ENCODE data around the gene PIP5K1B.

The PIP5K1B gene

GRCh38 chr9:68953771-68954170 is 248.7 kb downstream of the PIP5K1B start:
- no peak for TF ChIP-seq CTCF (conservative IDR thresholded peaks at IDR 0.05; ENCODE audit: low read length)
- H3K4me3 ChIP-seq (ENCODE audit: low read length), result no peak overlapping the region

GRCh38 chr9:68955330-68955729 is 250.3 kb downstream of the PIP5K1B start:
- H3K4me3 ChIP-seq (ENCODE audit: low read length), result no peak overlapping the region
- DNase-seq (ENCODE audit: low read depth), result no peak
- no peak for TF ChIP-seq CTCF (conservative IDR thresholded peaks at IDR 0.05; ENCODE audit: low read length)

More at GRCh38 chr9:68953771-68954170, 248.7 kb downstream of the PIP5K1B start:
- no peak for DNase-seq (ENCODE audit: low read depth)

- no peak overlapping the region for H3K4me3 ChIP-seq (ENCODE audit: low read length)
- TF ChIP-seq CTCF (conservative IDR thresholded peaks at IDR 0.05; ENCODE audit: low read length), result no peak
- no peak for DNase-seq (ENCODE audit: low read depth)
These were observed 252.4 kb downstream of the PIP5K1B start for GRCh38 chr9:68957479-68957878.

GRCh38 chr9:68961587-68961986 is 256.5 kb downstream of the PIP5K1B start:
- TF ChIP-seq CTCF (conservative IDR thresholded peaks at IDR 0.05; ENCODE audit: low read length), result no peak
- no peak overlapping the region for H3K4me3 ChIP-seq (ENCODE audit: low read length)
- no peak for DNase-seq (ENCODE audit: low read depth)

- no peak overlapping the region for H3K4me3 ChIP-seq (ENCODE audit: low read length)
- DNase-seq (ENCODE audit: low read depth), result no peak
- TF ChIP-seq CTCF (conservative IDR thresholded peaks at IDR 0.05; ENCODE audit: low read length), result no peak
These were observed 258.4 kb downstream of the PIP5K1B start for GRCh38 chr9:68963416-68963815.

GRCh38 chr9:68964102-68964541 is 259.1 kb downstream of the PIP5K1B start:
- DNase-seq (ENCODE audit: low read depth), result no peak
- no peak for TF ChIP-seq CTCF (conservative IDR thresholded peaks at IDR 0.05; ENCODE audit: low read length)
- no peak overlapping the region for H3K4me3 ChIP-seq (ENCODE audit: low read length)

- no peak for DNase-seq (ENCODE audit: low read depth)
- no peak overlapping the region for H3K4me3 ChIP-seq (ENCODE audit: low read length)
- TF ChIP-seq CTCF (conservative IDR thresholded peaks at IDR 0.05; ENCODE audit: low read length), result no peak
These were observed 259.7 kb downstream of the PIP5K1B start for GRCh38 chr9:68964765-68965164.
